Kidney glomerular epithelial cell (primary cell): ENCODE data around the gene CDK2AP2.
A peak's percentile ranks its signal among the peaks of the same experiment; 100 is the strongest.
"Not testable (repeated sequence)": the region's sequence is repeated elsewhere in the genome, so short reads cannot be mapped to it uniquely, and the experiment has no call there.

Experiments
- DNase-seq: peaks from one replicate; lab custom pipeline; 2025; lab: John Stamatoyannopoulos, UW

Gene CDK2AP2

GRCh38 chr11:67489885-67490726 is 17.9 kb downstream of the CDK2AP2 start:
- DNase-seq, result no peak

- DNase-seq, result no peak
These were observed 18.6 kb downstream of the CDK2AP2 start for GRCh38 chr11:67489203-67489884.

- no peak for DNase-seq
These were observed 21.3 kb downstream of the CDK2AP2 start for GRCh38 chr11:67486481-67487195.

GRCh38 chr11:67485873-67486361 is 22.0 kb downstream of the CDK2AP2 start:
- not testable (repeated sequence) for DNase-seq

- DNase-seq, result no peak
These were observed 23.1 kb downstream of the CDK2AP2 start for GRCh38 chr11:67484847-67485311.

DNA sequence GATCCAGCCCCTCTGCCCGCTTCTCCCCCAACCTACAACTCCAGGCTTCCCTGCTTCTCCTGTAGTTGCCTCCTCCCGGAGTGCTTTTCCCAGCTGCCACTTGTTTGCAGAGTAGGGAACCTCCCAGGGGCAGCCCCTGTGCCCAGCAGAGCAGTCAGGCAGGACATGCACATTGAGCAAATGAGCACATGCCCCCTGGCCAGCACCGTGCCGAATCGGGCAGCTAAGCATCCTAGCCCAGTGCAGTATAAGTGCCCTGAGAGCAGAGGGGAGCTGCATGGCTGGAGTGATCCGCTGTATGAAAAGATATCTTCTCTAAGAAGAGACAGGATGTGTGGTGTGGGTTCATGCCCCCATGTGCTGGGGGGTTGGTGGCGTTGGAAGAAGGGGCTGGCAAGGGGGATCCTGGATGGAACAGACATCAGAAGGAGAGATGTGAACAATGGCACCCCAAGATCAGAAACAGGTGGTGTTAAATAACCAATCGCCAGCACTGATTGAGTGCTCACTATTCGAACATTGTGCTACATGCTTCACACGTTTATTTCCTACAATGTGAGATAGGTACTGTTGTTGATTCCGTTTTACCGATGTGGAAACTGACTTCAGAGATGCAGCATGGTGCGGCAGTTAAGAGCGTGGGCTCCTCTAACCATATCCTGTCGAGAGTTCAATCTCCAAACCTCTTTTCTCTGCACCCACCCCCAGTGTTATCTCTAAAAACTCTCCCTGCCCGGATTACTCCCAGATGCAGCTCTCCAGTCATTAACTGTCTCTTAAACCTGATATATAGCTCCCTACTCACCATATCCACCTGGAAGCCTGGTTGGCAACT is 23.9 kb downstream of the CDK2AP2 start:
- DNase-seq, result no peak

DNA sequence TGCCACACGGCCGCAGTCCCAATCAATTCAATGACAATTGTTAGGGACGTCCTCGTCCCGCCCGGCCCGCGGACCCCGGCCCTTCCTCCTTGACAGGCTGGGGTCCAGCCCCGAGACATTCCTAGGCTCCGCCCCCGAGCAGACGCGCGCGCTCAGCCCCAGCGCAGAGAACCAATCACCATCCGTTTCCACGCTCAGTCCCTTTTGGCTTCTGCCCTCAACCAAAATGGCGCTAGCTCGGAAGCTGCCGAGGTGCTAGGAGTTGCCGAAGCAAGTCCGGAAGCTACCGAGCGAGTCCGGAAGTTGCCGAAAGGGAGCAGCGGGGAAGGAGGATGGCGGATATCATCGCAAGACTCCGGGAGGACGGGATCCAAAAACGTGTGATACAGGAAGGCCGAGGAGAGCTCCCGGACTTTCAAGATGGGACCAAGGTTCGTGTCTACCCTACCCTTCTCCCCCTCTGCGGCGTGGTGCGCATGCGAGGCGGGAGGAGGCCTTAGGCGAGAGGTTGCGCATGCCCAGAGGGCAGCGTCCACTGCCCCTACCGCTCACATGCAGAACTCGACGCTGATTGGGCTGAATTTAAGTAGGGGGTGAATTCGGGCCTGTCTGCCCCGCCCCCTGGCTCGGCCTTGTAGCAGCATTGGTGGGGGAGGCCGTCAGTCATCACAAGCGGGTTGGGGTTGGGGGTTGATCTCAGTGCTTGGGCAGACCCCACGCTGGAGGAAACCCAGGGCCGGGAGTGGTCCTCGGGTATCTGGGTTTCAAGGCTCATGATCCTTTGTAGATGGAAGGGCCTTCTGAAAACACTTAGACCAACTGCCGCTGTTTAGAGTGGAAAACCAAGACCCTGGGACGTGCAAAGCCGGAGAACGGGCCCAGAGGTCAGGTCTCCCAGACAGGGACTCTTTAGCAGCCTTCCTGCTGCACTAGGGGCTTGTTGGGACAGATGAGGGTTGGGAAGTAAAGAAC is 24.8 kb downstream of the CDK2AP2 start, which contains the start of gene AIP:
AIP (plus strand) TSS at position 200 of the 972 bp plus-strand sequence; CDS start at position 333, 133 bp downstream.
- peak; percentile 97 for DNase-seq

- no peak for DNase-seq
These were observed 25.6 kb downstream of the CDK2AP2 start for GRCh38 chr11:67482275-67482826.

DNA sequence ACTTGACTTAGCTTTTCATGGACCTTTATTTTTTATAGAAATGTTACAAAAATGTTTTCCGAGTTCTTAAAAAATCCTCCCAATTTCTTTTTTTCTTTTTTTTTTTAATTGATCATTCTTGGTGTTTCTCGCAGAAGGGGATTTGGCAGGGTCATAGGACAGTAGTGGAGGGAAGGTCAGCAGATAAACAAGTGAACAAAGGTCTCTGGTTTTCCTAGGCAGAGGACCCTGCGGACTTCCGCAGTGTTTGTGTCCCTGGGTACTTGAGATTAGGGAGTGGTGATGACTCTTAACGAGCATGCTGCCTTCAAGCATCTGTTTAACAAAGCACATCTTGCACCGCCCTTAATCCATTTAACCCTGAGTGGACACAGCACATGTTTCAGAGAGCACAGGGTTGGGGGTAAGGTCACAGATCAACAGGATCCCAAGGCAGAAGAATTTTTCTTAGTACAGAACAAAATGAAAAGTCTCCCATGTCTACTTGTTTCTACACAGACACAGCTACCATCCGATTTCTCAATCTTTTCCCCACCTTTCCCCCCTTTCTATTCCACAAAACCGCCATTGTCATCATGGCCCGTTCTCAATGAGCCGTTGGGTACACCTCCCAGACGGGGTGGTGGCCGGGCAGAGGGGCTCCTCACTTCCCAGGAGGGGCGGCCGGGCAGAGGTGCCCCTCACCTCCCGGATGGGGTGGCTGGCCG is 30.5 kb downstream of the CDK2AP2 start:
- not testable (repeated sequence) for DNase-seq

GRCh38 chr11:67476692-67477091 is 31.3 kb downstream of the CDK2AP2 start:
- not testable (repeated sequence) for DNase-seq

GRCh38 chr11:67472882-67473281 is 35.1 kb downstream of the CDK2AP2 start:
- no peak for DNase-seq

DNA sequence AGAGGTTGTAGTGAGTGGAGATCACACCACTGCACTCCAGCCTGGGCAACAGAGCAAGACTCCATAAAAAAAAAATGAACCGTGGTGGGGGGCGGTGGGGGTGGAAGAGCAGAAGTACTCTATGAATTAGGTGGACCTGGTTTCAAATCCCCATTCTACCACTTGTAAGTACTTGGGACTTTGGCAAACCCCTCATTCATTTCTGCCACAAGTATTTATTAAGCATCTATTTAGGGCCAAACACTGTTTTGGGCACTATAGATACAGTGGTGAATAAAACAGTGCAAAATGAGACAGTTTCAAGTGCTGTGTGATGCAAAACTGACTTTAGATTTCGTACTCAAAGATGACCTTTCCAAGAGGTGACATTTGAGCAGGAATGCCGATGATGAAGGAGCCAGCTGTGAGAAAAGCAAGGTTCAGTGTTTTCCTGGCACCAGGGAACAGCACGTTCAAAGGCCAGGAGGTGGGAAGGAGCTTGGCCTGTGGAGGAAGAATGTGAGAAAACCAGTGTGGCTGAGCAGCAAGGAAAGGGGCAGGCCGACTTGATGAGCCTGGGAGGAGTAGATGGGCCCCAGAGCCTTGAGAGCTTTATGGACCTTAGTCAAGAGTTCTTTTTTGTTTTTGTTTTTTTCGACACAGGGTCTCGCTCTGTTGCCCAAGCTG is 37.5 kb downstream of the CDK2AP2 start:
- DNase-seq, result no peak

GRCh38 chr11:67469508-67469811 is 38.5 kb downstream of the CDK2AP2 start:
- no peak for DNase-seq

DNA sequence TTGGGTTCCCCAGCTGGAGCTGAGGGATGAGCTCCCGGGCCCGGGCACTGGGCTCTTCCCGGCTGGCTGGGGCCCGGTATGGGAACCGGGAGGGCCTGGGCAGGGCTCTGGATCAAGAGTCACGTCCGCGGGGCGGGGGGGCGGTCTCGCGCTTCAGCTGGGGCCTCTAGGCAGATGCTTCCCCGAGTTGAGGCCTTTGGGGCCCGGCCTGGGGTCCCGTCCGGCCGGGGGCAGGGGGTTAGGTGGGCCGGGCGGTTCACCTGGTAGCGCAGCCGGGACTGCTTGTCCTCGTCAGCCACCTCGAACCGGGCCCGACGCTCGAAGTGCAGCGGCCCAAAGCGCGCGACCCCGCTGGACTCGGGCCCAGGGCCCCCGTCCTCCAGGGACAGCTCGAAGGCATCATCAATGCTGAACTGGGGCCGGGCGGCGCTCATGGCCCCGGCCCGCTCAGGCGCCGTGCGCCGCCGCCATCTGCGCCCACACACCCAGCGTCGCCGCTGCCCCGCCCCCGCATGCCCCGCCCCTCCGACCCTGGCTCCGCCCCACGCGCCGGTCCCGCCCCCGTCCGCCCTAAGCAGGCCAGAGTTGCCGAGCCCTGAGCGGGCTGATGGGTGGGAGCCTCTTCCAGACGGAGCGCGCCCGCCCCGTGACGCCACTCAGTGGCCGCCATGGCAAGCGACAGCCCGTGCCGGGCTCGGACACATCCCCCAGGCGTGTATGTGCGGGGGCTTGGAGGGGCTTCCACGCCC is 39.0 kb downstream of the CDK2AP2 start, which contains the start of gene TMEM134:
TMEM134 (minus strand) TSS at position 493 of the 749 bp plus-strand sequence; CDS start at position 434, 59 bp downstream.
- peak; percentile 73 for DNase-seq

DNA sequence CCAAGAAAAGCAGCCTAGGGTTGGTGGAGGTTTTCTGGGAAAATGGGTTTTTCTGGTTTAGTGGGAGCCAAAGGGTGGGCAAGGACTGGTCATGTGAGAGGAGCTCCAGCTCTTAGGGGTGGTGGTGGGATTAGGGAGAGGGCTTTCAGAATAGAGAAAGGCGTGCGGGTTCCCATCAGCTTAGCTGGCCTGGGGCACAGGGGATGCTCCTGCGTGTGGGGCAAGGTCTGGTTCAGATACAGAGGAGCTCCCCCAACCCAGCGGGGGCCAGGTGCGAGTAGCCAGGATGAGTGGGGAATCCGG is 39.6 kb downstream of the CDK2AP2 start:
- no peak for DNase-seq

- no peak for DNase-seq
These were observed 39.9 kb downstream of the CDK2AP2 start for GRCh38 chr11:67468056-67468455.

DNA sequence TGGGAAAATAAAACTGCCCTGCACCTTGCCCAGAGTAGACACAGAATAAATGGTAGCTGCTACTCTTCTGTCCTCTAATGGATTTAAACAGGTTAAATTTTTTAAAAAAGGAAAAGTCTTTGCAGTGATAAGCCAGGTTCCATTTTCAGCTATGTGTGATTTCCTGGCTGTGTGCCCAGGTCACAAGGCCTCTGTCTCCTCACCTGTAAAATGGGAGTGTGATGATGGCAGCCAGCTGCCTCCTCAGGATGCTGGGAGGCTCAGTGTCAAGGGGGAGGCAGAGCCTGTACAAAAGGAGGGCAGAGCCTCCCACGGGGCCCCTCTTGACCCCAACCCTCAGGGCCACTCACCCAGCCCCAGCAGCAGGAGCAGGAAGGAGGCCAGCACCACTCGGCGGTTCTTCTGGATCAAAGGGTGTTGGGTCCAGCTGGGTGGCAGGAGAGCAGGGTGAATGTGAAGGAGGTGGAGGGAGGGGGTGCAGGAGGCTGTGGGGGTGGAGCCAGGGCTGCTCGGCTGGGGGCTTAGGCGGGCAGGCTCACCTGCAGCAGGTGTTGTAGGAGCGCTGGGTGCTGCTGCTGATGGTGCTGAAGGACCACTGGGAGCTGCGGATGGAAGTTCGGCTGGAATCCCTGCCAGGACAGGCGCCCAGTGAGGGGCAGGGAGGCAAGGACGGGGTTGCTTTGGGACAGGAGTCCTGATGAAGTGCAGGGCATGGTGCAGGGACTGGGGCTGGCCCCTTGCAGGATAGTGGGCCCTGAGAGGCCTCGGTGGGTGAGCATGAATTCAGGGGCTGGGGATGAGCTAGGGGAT is 40.8 kb downstream of the CDK2AP2 start:
- no peak for DNase-seq
